Superior temporal gyrus (tissue), 1 donor: Measurements from ENCODE around the gene SLC66A2.
"Not testable (repeated sequence)": the region's sequence is repeated elsewhere in the genome, so short reads cannot be mapped to it uniquely, and the experiment has no call there.

ENCODE experiments used
- DNase-seq: peaks from one replicate; pipeline ENCODE4 v3.0.0-alpha.2; 2016; ENCODE audit errors: extremely low spot score

Gene SLC66A2

DNA sequence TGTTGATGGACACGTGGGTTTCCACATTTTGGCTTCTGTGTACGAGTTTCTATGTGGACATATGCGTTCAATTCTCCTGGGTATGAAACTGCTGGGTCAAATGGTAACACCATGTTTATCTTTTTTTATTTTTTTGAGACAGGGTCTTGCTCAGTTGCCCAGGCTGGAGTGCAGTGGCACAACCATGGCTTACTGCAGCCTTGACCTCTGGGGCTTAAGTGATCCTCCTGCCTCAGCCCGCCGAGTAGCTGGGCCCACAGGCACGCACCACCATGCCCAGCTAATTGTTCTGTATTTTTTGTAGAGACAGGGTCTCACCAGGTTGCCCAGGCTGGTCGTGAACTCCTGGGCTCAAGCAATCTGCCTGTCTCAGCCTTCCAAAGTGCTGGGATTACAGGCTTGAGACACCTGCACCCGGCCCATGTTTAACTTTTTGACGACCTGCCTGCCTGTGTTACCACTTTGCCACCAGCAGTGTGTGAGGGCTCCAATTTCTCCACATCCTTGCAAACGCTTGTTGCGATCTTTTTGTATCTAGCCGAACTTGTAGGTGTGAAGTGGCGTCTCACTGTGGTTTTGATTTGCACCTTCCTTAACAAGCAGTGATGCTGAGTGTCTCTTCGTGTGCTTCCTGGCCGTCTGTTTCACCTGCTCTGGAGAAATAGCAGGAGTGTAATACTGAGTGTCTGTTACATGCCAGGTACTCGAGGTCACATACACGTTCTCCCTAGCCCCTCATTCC lies 19.9 kb upstream of the SLC66A2 start:
- DNase-seq, result no peak

DNA sequence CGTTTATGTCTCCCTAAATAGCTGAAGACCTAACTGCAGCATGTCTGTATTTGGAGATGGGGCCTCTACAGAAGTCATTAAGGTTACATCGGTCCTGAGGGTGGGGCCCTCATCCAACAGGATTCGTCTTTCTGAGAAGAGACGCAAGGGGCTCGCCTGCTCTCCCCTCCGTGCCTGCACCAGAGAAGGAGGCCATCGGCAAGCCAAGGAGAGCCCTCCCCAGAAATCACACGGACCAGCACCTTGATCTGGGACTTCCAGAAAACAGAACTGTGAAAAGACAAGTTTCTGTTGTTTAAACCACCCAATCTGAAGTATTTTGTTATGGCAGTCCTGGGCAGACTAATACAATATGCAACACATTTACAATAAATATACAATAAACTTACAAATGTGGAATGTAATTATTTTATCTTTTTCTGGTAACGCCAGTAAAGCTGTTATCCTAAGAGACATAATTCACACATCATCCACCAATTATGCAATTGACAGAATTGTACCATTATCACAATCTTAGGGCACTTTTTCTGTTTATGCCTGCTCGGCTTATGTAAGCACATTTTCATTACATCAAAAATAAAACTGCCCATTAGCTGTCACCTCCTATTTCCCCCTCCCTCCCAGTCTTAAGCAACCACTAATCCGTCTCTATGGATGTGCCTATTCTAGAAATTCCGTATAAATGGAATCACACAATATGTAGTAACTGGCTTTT lies 19.1 kb upstream of the SLC66A2 start:
- no peak for DNase-seq

DNA sequence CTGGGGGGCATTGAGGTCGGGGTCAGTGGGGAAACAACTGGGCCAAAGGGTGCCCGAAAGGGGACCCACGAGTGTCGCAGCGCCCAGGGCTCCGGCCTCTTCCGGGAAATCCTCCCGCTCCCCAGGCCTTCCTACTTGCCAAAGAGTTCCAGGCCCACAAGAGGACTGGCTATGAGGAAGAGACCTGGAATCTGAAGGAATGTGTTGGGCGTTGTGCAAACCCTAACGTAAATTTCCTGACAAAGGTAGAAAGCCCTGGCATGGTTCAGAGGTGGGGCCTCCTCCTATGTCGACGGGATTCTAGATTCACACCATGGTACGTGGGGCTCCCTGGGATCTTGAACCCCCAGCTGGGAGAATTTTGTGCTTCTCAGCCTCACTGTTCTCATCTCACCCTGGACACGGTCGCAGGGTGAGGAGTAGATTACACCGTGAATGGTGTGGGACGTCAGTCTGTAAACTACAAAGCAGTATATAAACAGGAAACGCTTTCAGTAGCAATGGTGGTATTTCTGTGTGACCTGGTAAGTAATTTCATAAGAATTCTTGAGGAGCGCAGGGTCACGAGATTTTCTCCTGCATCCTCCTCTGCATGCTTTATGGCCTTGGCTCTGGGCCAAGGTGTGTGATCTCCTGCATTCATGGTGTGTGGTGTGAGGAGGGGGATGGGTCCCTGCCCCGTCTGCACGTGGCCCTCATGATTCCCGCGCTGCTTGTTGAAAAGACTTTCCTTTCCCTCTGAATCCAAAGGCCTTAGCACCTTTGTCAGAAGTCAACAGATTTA lies 13.9 kb upstream of the SLC66A2 start:
- no peak for DNase-seq

DNA sequence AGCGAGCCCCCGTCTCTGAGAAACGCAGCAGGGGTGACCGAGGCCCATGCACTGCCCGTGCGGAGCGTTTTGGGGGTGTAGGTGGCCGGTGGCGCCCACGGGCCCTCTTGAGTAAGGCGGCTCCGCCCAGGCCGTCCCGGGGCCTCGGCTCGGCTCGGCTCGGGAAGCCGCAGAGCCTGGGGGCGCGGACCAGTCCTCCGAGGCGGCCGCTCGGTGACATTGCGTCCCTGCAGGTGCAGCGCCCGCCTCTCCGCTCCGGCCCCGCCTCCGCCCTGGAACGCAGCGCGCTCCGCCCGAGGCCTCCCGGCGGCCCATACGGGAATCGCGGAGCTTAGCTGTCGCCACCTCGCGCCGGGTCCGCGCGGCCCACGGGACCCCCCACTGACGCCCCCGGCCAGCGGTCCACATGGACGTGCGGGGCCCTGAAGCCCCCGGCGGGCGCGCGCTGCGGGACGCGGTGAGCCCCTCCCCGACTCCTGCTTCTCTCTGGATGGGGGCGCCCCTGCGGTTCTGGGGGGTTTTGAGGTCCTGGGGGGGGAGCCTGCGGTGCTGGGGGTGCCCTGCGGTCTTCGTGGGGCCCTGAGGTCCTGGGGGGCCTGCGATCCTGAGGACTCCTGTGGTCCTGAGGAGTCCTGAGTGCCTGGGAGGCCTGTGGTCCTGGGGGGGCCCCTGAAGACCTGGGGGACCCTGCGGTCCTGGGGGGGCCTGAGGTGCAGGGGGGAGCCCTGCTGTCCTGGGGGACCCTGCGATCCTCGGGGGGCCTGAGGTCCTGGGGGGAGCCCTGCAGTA lies 13.1 kb upstream of the SLC66A2 start, which contains the start of gene HSBP1L1:
Gene HSBP1L1 (plus strand): TSS at position 314 of the 789 bp plus-strand sequence. CDS start 93 bp downstream, at position 407.
- DNase-seq, result no peak

DNA sequence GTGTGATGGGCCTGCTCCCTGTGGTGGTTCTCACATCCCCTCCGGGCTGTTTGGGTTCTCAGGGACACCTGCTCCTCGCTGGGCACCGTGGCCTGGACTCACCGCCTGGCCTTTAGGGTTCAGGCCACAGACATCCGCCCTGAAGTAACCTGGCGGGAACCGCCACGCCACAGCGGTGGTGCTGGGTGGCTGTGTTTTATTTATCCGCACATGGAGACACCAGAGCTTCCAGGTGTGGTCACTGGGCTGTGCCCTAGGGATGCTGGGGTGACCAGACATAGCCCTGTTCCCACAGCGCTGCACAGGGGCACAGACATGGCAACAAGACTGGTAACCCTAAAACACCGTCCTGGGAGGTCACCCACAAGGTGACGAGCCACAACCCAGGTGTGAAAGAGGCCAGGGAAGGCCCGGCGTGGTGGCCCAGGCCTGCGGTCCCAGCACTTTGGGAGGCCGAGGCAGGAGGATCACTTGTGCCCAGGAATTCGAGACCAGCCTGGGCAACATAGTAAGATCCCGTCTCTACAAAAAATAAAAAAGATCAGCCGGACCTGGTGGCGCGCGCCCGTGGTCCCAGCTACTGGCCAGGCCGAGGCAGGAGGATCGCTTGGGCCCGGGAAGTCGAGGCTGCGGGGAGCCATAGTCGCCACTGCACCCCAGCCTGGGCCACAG lies 12.3 kb upstream of the SLC66A2 start:
- no peak for DNase-seq

DNA sequence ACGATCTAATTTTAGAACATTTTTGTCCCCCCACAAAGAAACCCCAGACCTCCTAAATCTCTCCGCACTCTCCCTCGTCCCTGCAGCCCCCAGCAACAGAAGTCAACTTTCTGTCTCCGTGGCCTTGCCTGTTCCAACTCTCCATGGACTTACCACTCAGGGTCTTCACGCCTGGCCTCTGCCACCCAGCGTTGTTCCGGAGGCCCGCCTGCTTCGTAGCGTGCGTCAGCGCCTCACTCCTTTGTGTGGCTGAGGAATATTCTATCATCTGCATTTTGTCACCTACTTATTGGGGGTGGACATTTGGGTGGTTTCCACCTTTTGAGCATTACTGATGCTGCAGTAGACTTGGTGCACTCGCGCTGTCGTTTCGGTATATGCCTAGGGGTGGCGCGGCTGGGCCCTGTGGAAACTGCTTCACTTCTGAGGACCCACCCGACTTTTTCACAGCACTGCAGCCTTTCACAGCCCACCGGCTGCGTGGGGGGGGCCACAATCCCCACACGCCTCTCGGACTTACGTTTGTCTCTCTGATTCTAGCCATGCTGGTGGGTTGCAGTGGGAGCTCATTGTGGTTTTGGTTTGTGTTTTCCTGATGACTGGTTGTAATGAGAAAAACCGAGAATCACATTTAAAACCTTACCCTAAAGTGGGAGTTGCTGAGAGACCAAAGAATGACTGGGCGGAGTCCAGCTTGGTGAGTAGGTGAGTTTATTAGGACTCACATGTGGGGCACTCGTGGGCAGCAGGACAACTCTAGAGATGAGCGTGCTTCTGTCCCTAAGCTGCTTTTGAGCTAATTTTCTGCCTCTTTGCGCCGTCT lies 11.6 kb upstream of the SLC66A2 start:
- DNase-seq, result no peak

DNA sequence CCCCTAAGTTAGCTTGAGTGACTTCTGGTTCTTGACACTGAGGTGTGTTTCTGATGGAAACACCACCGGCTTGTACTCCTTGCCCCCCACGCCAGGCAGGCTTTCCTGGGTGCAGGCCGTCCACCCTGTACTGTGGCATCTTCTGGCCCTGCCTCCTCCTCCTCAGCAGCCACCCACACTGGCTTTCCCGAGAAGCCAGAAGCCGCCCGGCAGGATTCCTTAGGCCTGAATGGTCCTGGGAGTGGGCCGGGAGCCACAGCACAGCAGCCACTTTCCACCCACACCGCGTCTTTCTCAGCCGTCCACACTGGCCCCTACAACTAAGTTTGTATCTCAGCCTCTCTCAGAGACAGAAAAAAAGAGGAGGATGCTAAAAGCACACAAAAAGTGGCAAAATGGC lies 10.9 kb upstream of the SLC66A2 start:
- no peak for DNase-seq

DNA sequence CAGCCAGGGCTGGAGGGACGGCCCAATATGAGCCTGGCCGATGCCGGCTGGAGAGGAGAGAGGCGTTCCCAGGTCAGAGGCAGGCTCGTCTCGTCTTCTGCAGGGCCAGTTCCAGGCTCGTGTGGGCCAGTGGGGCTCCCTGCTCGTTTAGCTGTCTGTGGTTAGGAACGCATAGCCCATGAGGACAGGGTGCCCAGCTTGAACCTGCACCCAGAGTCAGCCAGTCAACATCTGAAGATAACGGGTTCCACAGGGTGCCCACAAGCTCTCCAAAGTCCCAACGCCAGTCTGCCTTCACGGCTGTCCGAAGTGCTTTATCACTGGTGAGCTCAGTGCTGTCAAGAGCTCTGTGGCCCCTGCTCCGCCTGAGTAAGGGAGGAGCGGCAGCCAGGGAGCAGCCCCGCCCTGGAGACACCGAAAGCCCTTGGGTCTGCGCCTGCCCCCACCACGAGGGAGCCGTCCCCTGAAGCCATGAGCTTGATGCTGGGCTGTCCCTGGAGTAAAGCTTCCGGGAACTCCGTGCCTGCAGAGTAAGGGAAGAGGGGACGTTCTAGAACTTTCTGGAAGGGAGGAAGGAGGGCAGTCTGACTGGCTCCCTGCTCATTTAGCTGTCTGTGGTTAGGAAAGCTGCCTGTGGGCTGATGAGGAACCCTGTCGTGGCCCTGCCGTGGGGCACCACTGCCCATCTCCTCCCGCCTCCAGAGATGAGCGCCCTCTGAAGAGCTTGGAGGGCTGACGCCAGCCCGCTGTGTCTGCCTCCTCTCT lies 10.3 kb upstream of the SLC66A2 start:
- DNase-seq, result no peak

DNA sequence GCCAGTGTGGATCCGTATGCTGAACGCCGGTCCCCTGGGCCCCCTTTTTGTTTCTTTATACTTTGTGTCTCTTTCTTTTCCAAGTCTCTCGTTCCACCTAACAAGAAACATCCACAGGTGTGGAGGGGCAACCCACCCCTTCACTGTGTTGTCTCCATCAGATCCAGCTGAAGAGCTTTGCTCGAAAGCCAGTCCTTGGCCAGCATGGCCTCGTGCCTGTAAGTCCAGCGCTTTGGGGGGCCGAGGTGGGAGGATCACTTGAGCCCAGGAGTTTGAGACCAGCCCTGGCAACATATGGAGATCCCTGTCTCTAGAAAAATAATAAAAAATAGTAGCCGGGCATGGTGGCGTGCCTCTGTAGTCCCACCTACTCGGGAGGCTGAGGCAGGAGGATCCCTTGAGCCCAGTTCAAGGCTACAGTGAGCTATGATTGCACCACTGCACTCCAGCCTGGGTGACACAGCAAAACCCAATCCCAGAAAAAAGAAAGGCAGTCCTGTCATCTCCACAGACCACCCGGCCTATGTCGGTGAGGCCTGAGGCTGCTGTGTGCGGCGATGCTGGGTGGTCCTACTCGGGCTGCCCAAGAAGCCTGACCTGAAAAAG lies 9.6 kb upstream of the SLC66A2 start:
- DNase-seq, result no peak

DNA sequence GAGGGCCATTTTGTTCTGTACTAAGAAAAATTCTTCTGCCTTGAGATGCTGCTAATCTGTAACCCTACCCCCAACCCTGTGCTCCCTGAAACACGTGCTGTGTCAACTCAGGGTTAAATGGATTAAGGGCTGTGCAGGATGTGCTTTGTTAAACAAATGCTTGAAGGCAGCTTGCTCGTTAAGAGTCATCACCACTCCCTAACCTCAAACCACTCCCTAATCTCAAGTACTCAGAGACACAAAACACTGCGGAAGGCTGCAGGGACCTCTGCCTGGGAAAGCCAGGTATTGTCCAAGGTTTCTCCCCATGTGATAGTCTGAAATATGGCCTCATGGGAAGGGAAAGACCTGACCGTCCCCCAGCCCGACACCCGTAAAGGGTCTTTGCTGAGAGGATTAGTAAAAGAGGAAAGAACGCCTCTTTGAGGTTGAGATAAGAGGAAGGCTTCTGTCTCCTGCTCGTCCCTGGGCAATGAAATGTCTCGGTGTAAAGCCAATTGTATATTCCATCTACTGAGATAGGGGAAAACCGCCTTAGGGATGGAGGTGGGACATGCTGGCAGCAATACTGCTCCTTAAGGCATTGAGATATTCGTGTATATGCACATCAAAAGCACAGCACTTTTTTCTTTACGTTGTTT lies 8.8 kb upstream of the SLC66A2 start:
- DNase-seq, result not testable (repeated sequence)

DNA sequence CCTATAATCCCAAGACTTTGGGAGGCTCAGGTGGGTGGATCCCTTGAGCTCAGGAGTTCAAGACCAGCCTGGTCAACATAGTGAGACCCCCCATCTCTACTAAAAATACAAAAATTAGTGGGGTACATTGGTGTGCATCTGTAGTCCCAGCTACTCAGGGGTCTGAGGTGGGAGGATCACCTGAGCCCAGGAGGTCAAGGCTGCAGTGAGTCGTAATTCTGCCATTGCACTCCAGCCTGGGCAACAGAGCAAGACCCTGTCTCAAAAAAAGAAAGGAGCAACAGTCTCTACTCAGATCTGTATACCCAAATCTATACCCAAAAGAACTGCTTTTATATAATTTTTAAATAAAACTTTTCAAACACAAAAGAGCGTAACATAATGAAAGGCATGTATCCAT lies 7.5 kb upstream of the SLC66A2 start:
- no peak for DNase-seq

DNA sequence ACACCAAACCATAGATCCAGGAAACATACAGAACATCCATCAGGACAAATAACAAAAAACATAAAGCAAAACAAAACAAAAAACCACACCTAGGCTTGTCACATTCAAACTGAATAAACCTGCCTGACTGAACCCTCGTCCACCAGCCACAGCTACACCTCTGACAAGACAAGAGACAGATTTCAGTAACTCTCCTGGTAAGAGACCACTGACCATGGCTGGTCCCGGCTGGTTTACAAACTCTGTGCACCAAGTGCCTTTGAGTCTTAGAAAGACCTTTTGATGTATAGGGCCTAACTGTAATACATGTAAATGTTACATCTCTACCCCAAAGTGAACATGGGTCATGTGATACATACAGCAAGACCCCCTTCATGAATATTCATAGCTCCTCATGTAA lies 4.8 kb upstream of the SLC66A2 start:
- no peak for DNase-seq

DNA sequence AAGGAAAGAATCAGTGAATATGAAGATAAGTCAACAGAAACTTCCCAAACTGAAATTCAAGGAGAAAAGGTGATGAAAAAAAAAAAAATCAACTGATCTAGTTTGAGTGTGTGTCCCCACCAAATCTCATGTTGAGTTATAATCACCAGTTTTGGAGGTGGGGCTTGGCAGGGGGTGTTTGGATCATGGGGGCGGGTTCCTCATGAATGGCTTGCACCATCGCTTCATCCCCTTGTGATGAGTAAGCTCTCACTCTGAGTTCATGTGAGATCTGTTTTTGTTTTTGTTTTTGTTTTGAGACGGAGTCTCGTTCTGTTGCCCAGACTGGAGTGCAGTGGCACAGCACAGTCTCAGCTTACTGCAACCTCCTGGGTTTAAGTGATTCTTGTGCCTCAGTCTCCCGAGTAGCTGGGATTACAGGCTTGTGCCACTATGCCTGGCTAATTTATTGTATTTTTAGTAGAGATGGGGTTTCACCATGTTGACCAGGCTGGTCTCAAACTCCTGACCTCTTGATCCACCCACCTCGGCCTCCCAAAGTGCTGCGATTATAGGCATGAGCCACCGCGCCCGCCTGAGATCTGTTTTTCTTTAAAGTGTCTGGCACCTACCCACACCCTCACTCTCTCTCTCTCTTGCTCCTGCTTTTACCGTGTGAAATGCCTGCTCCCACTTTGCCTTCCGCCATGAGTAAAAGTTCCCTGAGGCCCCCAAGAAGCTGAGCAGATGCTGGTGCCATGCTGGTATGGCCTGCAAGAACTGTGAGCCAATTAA lies 4.0 kb upstream of the SLC66A2 start:
- DNase-seq, result no peak

DNA sequence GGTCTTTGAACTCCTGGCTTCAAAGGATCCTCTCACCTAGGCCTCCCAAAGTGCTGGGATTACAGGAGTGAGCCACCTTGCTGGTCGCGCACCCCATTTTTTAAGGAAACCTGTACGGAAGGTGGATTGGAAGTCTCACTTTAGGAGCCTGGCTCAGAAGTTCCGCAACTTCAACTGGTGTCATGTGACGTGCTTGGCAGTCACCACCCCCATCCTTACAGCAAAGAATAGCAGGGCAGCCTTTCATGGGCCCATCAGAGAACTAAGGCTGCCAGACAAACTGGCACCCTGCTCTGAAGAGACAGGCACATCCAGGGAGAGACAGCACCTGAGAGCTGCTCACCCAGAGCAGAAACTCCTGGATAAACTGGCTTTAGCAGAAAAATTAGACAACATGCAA lies 3.3 kb upstream of the SLC66A2 start:
- DNase-seq, result no peak

DNA sequence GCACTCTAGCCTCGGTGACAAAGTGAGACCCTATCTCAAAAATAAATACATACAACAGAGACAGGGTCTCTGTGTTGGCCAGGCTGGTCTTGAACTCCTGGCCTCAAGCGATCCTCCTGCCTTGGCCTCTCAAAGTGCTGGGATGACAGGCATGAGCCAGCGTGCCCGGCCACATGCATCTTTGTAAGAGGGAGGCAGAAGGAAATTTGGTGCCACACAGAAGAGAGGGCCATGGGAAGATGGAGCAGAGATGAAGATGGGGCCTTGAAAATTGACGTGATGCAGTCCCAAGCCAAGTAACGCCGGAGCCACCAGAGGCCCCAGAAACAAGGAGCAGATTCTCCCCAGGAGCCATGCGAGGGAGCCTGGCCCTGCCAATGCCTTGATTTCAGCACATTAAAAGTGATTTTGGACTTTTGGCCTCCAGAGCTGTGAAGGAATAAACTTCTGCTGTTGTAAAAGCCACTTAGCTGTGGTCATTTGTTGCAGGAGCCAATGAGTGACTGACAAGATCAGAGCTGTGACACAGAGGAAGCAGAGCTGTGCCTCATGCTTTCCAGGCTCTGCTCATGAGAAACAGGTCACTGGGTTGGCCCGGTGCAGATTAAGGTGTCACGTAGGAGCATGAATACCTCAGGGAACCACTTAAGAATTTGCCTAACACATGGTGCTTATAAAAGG lies 2.7 kb upstream of the SLC66A2 start:
- no peak for DNase-seq

DNA sequence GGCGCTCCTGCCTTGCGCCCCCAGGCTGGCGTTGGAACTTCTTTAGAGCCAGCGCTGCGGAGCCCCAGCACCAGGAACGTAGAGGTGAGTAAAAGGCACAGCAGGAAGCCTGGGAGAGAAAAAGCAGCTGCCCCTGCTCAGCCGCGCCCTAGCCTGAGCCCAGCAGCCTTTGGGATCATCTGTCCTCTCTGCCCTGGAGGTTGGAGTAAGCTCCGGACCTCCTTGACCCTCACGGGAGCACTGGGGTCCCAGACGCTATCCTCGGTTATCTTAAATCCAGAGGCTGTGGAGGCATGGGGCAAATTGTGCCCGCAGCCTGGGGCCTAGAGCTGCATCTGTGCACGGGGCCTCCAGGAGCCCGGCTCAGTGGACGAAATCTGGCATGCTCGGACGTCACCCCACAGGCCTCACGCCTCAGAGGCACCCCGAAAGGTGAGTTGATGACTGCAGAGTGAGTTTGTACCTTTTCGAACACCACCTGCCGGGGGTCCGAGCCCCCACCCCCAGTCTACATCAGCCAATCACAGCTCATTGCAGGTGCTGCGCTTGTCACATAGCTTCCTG lies 1.6 kb upstream of the SLC66A2 start:
- no peak for DNase-seq

DNA sequence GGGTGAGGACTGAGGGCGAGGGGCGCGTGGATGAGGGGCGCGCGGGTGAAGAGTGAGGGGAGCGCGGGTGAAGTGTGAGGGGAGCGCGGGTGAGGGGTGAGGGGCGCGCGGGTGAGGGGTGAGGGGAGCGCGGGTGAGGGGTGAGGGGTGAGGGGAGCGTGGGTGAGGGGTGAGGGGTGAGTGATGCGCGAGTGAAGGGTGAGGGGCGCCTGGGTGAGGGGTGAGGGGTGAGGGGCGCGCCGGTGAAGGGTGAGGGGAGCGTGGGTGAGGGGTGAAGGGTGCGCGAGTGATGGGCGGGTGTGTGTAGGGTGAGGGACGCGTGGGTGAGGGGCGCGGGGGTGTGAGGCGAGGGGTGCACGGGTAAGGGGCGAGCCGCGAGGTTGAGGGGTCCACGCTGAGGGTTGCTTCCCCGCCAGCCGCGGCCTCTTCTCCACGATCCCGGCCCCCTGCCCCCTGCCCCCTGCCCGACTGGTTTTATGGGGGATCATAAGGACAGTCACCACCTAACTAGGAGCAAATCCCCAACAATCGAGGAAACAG lies 1.1 kb upstream of the SLC66A2 start:
- DNase-seq, result no peak
